GM12878 (cell line): ENCODE data around the gene PLA2G3. TPM values are rescaled to one million over a fixed set of nuclear protein-coding genes. Genes with fewer than 3 reads are reported as not detected.

Experiments used
- ATAC-seq: fragments of 200-7000 bp; cut with Tn5 transposase; 3 replicates; pipeline ENCODE4 v1.9.1; 2020; ENCODE audit warnings: mild to moderate bottlenecking, moderate library complexity
- BruUV-seq: library from RNA; stranded (reverse); fragments of 400-500 nt; replicated peaks from 2 replicates; lab custom pipeline; 2021; lab: Mats Ljungman, UMichigan
- CTCF ChIA-PET: fragments of 300-600 bp; sonication (Branson Sonifier 250); formaldehyde crosslinking; extraction: SDS; loops from one replicate; lab custom pipeline; 2021; ENCODE audit warnings: inconsistent platforms; lab: Yijun Ruan, JAX
- POLR2A ChIA-PET: fragments of 350-600 bp; formaldehyde crosslinking; extraction: SDS; loops from one replicate; lab custom pipeline; 2021; ENCODE audit warnings: inconsistent platforms; lab: Charles Lee
- RAD21 ChIA-PET: fragments of 300-600 bp; sonication (Branson Sonifier 250); formaldehyde crosslinking; loops from one replicate; lab custom pipeline; 2023; ENCODE audit warnings: antibody characterized with exemption; ENCODE audit not compliant: unreplicated experiment; lab: Charles Lee
- SMC1A ChIA-PET: fragments of 300-600 bp; sonication (Branson Sonifier 250); formaldehyde crosslinking; loops from one replicate; lab custom pipeline; 2023; ENCODE audit not compliant: unreplicated experiment, uncharacterized antibody; lab: Charles Lee
- DNase-seq: peaks from one replicate; pipeline ENCODE4 v3.0.0-alpha.2; 2011; ENCODE audit warnings: low read depth, low spot score
- FAIRE-seq: peaks from 3 replicates; lab custom pipeline; 2011; peaks lifted over from hg19 to GRCh38; lab: Jason Lieb, UNC
- H2AFZ ChIP-seq: 2 replicates; pipeline ENCODE4 v1.6.0; 2011; ENCODE audit warnings: low read depth, low read length, control low read depth; ENCODE audit not compliant: control insufficient read depth
- H3K27ac ChIP-seq: 2 replicates; pipeline ENCODE4 v1.5.1; 2011; ENCODE audit warnings: control low read depth; ENCODE audit not compliant: control insufficient read depth, insufficient read depth
- H3K27me3 ChIP-seq, 2 experiments: replicated peaks in 1 of 2; 2 replicates each; pipeline versions ENCODE4 v1.6.0 to v1.6.1; 2011; ENCODE audit warnings: low read length in 1 of 2; ENCODE audit not compliant: control insufficient read depth in 2 of 2, insufficient read depth in 2 of 2
- H3K36me3 ChIP-seq, 2 experiments: 2 replicates each; pipeline ENCODE4 v1.5.1; 2011; ENCODE audit warnings: low read length in 1 of 2; ENCODE audit not compliant: control insufficient read depth in 2 of 2, insufficient read depth in 2 of 2
- H3K4me1 ChIP-seq: 2 replicates; pipeline ENCODE4 v1.6.1; 2011; ENCODE audit warnings: mild to moderate bottlenecking, low read length, moderate library complexity, mixed read lengths; ENCODE audit not compliant: control insufficient read depth, insufficient read depth
- H3K4me2 ChIP-seq: 2 replicates; pipeline ENCODE4 v1.6.0; 2011; ENCODE audit warnings: control low read depth; ENCODE audit not compliant: control insufficient read depth, insufficient read depth
- H3K4me3 ChIP-seq: fragments of 200-600 bp; sonication (generic); 2 replicates; pipeline ENCODE4 v1.5.1; 2016
- H3K79me2 ChIP-seq: 2 replicates; pipeline ENCODE4 v1.6.0; 2011; ENCODE audit warnings: low read length; ENCODE audit not compliant: control insufficient read depth, insufficient read depth
- H3K9ac ChIP-seq: 2 replicates; pipeline ENCODE4 v1.8.0; 2011; ENCODE audit warnings: low read length, control low read depth, mixed read lengths; ENCODE audit not compliant: control insufficient read depth, insufficient read depth
- H3K9me3 ChIP-seq: replicated peaks from 3 replicates; pipeline ENCODE4 v1.5.1; 2011; ENCODE audit warnings: mild to moderate bottlenecking, low read length; ENCODE audit not compliant: control insufficient read depth, insufficient read depth
- H4K20me1 ChIP-seq: 2 replicates; pipeline ENCODE4 v1.6.0; 2011; ENCODE audit not compliant: control insufficient read depth, insufficient read depth
- ATF2 ChIP-seq: IDR thresholded peaks from 2 replicates; pipeline ENCODE4 v1.6.1; 2012; ENCODE audit warnings: low read length, inconsistent platforms
- BCLAF1 ChIP-seq: fragments of 450-650 bp; IDR thresholded peaks from 2 replicates; pipeline ENCODE4 v1.6.1; 2017; ENCODE audit warnings: antibody characterized with exemption, mild to moderate bottlenecking, moderate library complexity
- CEBPB ChIP-seq, 2 experiments: fragments of 150-350 bp in 1 of 2; IDR thresholded peaks; 2 replicates each; pipeline ENCODE4 v1.6.1; 2012 to 2014; ENCODE audit warnings: low read depth in 2 of 2, low read length in 2 of 2, borderline replicate concordance in 1 of 2, inconsistent platforms in 1 of 2
- EP300 ChIP-seq, 2 experiments: fragments of 150-350 bp in 1 of 2; IDR thresholded peaks; 2 replicates each; pipeline ENCODE4 v1.6.1; 2011 to 2012; ENCODE audit warnings: low read depth in 2 of 2, low read length in 2 of 2, borderline replicate concordance in 1 of 2, improper control_type of control experiment in 1 of 2, inconsistent platforms in 1 of 2; ENCODE audit not compliant: control insufficient read depth in 1 of 2
- ESRRA ChIP-seq: IDR thresholded peaks from 2 replicates; pipeline ENCODE4 v1.6.1; 2012; ENCODE audit warnings: mild to moderate bottlenecking, low read length, improper control_type of control experiment
- FOS ChIP-seq: IDR thresholded peaks from 3 replicates; pipeline ENCODE4 v1.6.1; 2011; ENCODE audit warnings: borderline replicate concordance; ENCODE audit not compliant: insufficient read length; ENCODE audit errors: extremely low read depth
- KLF5 ChIP-seq: fragments of 450-650 bp; IDR thresholded peaks from 2 replicates; pipeline ENCODE4 v1.6.1; 2014; ENCODE audit warnings: mild to moderate bottlenecking; ENCODE audit not compliant: partially characterized antibody
- MAX ChIP-seq: IDR thresholded peaks from 2 replicates; pipeline ENCODE4 v1.6.1; 2012; ENCODE audit warnings: low read depth, low read length, improper control_type of control experiment
- MTA2 ChIP-seq: fragments of 450-650 bp; IDR thresholded peaks from 2 replicates; pipeline ENCODE4 v1.6.1; 2016; ENCODE audit warnings: low read depth, mild to moderate bottlenecking, moderate library complexity
- MXI1 ChIP-seq: fragments of 150-350 bp; IDR thresholded peaks from 2 replicates; pipeline ENCODE4 v1.6.1; 2011; ENCODE audit warnings: low read depth, mild to moderate bottlenecking, inconsistent platforms, low read length, improper control_type of control experiment
- MYC ChIP-seq: IDR thresholded peaks from 2 replicates; pipeline ENCODE4 v1.6.1; 2011; ENCODE audit warnings: mild to moderate bottlenecking, low read length, moderate library complexity, inconsistent platforms; ENCODE audit not compliant: insufficient read depth, insufficient replicate concordance, insufficient read length, severe bottlenecking
- NFXL1 ChIP-seq: fragments of 450-650 bp; IDR thresholded peaks from 2 replicates; pipeline ENCODE4 v1.6.1; 2017; ENCODE audit warnings: antibody characterized with exemption, mild to moderate bottlenecking, borderline replicate concordance
- NR2C1 ChIP-seq: fragments of 450-650 bp; IDR thresholded peaks from 2 replicates; pipeline ENCODE4 v1.6.1; 2017; ENCODE audit warnings: antibody characterized with exemption, mild to moderate bottlenecking, moderate library complexity
- PBX3 ChIP-seq: IDR thresholded peaks from 2 replicates; pipeline ENCODE4 v1.6.1; 2011; ENCODE audit warnings: mild to moderate bottlenecking, low read depth, low read length, moderate library complexity; ENCODE audit not compliant: insufficient replicate concordance
- PKNOX1 ChIP-seq: fragments of 450-650 bp; IDR thresholded peaks from 2 replicates; pipeline ENCODE4 v1.6.1; 2016; ENCODE audit warnings: mild to moderate bottlenecking
- RBBP5 ChIP-seq: fragments of 200-600 bp; sonication (generic); conservative IDR thresholded peaks from 2 replicates; pipeline ENCODE4 v1.6.1; 2016
- RCOR1 ChIP-seq: conservative IDR thresholded peaks from 2 replicates; pipeline ENCODE4 v1.6.1; 2012; ENCODE audit warnings: low read depth, low read length, improper control_type of control experiment
- SMAD5 ChIP-seq: IDR thresholded peaks from 2 replicates; pipeline ENCODE4 v1.6.1; 2016; ENCODE audit warnings: antibody characterized with exemption, low read depth
- SUZ12 ChIP-seq: fragments of 200-600 bp; sonication (generic); IDR thresholded peaks from one replicate; pipeline ENCODE4 v1.6.1; 2018; ENCODE audit warnings: antibody characterized with exemption, mild to moderate bottlenecking; ENCODE audit not compliant: unreplicated experiment
- WGBS: methylation state at CpG from one replicate; pipeline ENCODE4 v1.1.6; 2016; ENCODE audit warnings: low lambda C conversion rate; ENCODE audit not compliant: insufficient replicate concordance, insufficient coverage; ENCODE audit errors: missing lambda C conversion rate; 5-methylcytosine and 5-hydroxymethylcytosine counted together
- in situ Hi-C: fragments of 300-500 bp; cut with MboI; formaldehyde crosslinking; loops from 9 replicates; pipeline ENCODE4 v1.14.3; 2018; ENCODE audit warnings: mixed read lengths
- intact Hi-C: fragments of 100-400 bp; cut with micrococcal nuclease; formaldehyde crosslinking; loops from one replicate; pipeline ENCODE4 v1.14.2; 2022; ENCODE audit not compliant: unreplicated experiment
- polyA plus RNA-seq, 11 experiments: library from polyadenylated mRNA; depleted of rRNA in 4 of 11; unstranded in 6 of 11; stranded (reverse) in 5 of 11; fragments of >200 nt; fragmentation: Nextera tagmentation in 4 of 11; fragmentation: Illumina TruSeq in 1 of 11; extraction: Ambion mirVana in 4 of 11; extraction: Trizol in 1 of 11; gene quantifications; 1 replicate in 1 of 11; 2 replicates in 10 of 11; pipeline versions ENCODE4 v1.2.1 to v1.2.3, GENCODE V29; 2011 to 2016; ENCODE audit warnings: inconsistent platforms in 2 of 11, missing spikeins in 2 of 11, low read depth in 1 of 11
- total RNA-seq, 4 experiments: library from RNA; depleted of rRNA in 3 of 4; stranded (reverse); fragments of >200 nt in 3 of 4; fragmentation: Illumina TruSeq in 1 of 4; extraction: Trizol in 1 of 4; gene quantifications; 2 replicates each; pipeline versions ENCODE4 v1.2.1 to v1.2.3, GENCODE V29; 2013 to 2021

The PLA2G3 gene
- total and polyA plus RNA-seq, 10 of the 15 experiments (the other 5 are each of a cell fraction or from before 2014, with no cell fraction given) = 0.04 TPM; not detected in 9

GRCh38 chr22:31130873-31131272 is 9.4 kb downstream of the PLA2G3 start:
- SMC1A ChIA-PET = no interaction called here
- ATAC-seq (no peak), FAIRE-seq (no peak), DNase-seq (no peak)
- Histone ChIP-seq H3K36me3 (no peaks in the 10 kb centered on the region), H3K27me3 (no peaks in the 10 kb centered on the region), H3K4me2 (no peak overlapping the region), H2AFZ (no peak overlapping the region), H3K4me3 (no peak overlapping the region), H3K4me1 (no peaks in the 10 kb centered on the region), H3K79me2 (no peaks in the 10 kb centered on the region), H3K9me3 (no peaks in the 10 kb centered on the region), H3K9ac (no peak overlapping the region), H4K20me1 (no peaks in the 10 kb centered on the region), H3K27ac (no peak overlapping the region)
- intact Hi-C loops = no loop called here
- POLR2A ChIA-PET = no interaction called here
- 45% methylated on average over 2 of the region's 2 CpGs for WGBS
- BruUV-seq = no TSS peak
- RAD21 ChIA-PET = no interaction called here
- in situ Hi-C loops = no loop called here
- TF ChIP-seq SUZ12 (no peak), RCOR1 (no peak), PBX3 (no peak), PKNOX1 (no peak), EP300 (IDR thresholded peaks at IDR 0.05; ENCODE audit: borderline replicate concordance in 1 of 2, control insufficient read depth in 1 of 2, low read depth in 2 of 2, low read length in 2 of 2) (no peak), MAX (no peak), MTA2 (no peak), ESRRA (no peak), MXI1 (no peak), ATF2 (no peak), NFXL1 (no peak), FOS (no peak), MYC (no peak), CEBPB (IDR thresholded peaks at IDR 0.05; ENCODE audit: borderline replicate concordance in 1 of 2, low read depth in 2 of 2, low read length in 2 of 2) (no peak), BCLAF1 (no peak), NR2C1 (no peak), RBBP5 (no peak), SMAD5 (no peak), KLF5 (no peak)
- CTCF ChIA-PET = no interaction called here
